IMR-90 (cell line): ENCODE results near the gene HAND2. TPM values are rescaled to one million over a fixed set of nuclear protein-coding genes. Genes with fewer than 3 reads are reported as not detected.

Experiments used
- ATAC-seq: fragments of 200-7000 bp; cut with Tn5 transposase; 2 replicates; pipeline ENCODE4 v1.9.1; 2020; ENCODE audit warnings: low read depth, mild to moderate bottlenecking, moderate library complexity
- BruUV-seq: library from RNA; stranded (reverse); fragments of 400-500 nt; replicated peaks from 2 replicates; lab custom pipeline; 2021; lab: Mats Ljungman, UMichigan
- CTCF ChIA-PET: fragments of 300-600 bp; formaldehyde crosslinking; extraction: SDS; loops from one replicate; lab custom pipeline; 2021; ENCODE audit warnings: antibody characterized with exemption; lab: Yijun Ruan, JAX
- POLR2A ChIA-PET: fragments of 300-600 bp; sonication (Branson Sonifier 250); formaldehyde crosslinking; loops from one replicate; lab custom pipeline; 2022; ENCODE audit warnings: antibody characterized with exemption; ENCODE audit not compliant: unreplicated experiment; lab: Charles Lee
- DNase-seq: peaks from one replicate; pipeline ENCODE4 v3.0.0; 2013
- H2AFZ ChIP-seq: replicated peaks from 2 replicates; pipeline ENCODE3; 2013; ENCODE audit warnings: low read length, mild to moderate bottlenecking; ENCODE audit not compliant: poor library complexity
- H2AK5ac ChIP-seq: 2 replicates; pipeline ENCODE4 v1.6.1; 2013; ENCODE audit warnings: low read depth, low read length, inconsistent platforms
- H2AK9ac ChIP-seq: replicated peaks from 2 replicates; pipeline ENCODE3; 2013; ENCODE audit warnings: mild to moderate bottlenecking, low read depth, low read length, moderate library complexity; ENCODE audit not compliant: poor library complexity
- H2BK120ac ChIP-seq: 2 replicates; pipeline ENCODE4 v1.6.1; 2013; ENCODE audit warnings: low read depth, low read length, inconsistent platforms
- H2BK15ac ChIP-seq: 3 replicates; pipeline ENCODE4 v1.6.1; 2013; ENCODE audit warnings: low read depth, low read length, inconsistent platforms
- H2BK20ac ChIP-seq: 2 replicates; pipeline ENCODE4 v1.6.1; 2013; ENCODE audit warnings: low read depth, mild to moderate bottlenecking, inconsistent platforms, low read length, moderate library complexity
- H2BK5ac ChIP-seq: 2 replicates; pipeline ENCODE4 v1.6.1; 2013; ENCODE audit warnings: mild to moderate bottlenecking, low read depth, low read length, inconsistent platforms; ENCODE audit not compliant: poor library complexity, severe bottlenecking
- H3K14ac ChIP-seq: replicated peaks from 2 replicates; pipeline ENCODE4 v1.6.1; 2013; ENCODE audit warnings: low read depth, low read length, inconsistent platforms
- H3K18ac ChIP-seq: 2 replicates; pipeline ENCODE4 v1.6.1; 2013; ENCODE audit warnings: low read depth, low read length, control low read depth
- H3K23ac ChIP-seq: 2 replicates; pipeline ENCODE4 v1.6.1; 2013; ENCODE audit warnings: low read depth, low read length, inconsistent platforms
- H3K27ac ChIP-seq: 2 replicates; pipeline ENCODE4 v1.5.1; 2013; ENCODE audit warnings: mild to moderate bottlenecking, control low read depth, low read length; ENCODE audit not compliant: insufficient read depth
- H3K27me3 ChIP-seq: 2 replicates; pipeline ENCODE4 v1.6.1; 2013; ENCODE audit warnings: low read length; ENCODE audit not compliant: control insufficient read depth, insufficient read depth
- H3K36me3 ChIP-seq: 2 replicates; pipeline ENCODE4 v1.6.1; 2013; ENCODE audit warnings: low read length, mixed read lengths; ENCODE audit not compliant: control insufficient read depth, insufficient read depth
- H3K4ac ChIP-seq: 2 replicates; pipeline ENCODE4 v1.6.1; 2013; ENCODE audit warnings: low read depth, low read length, inconsistent platforms
- H3K4me1 ChIP-seq: 2 replicates; pipeline ENCODE4 v1.6.1; 2013; ENCODE audit warnings: low read length, mixed read lengths; ENCODE audit not compliant: control insufficient read depth, insufficient read depth
- H3K4me2 ChIP-seq: 2 replicates; pipeline ENCODE4 v1.6.1; 2013; ENCODE audit warnings: low read depth, mild to moderate bottlenecking, control low read depth, low read length, moderate library complexity
- H3K4me3 ChIP-seq: 2 replicates; pipeline ENCODE4 v1.5.1; 2013; ENCODE audit warnings: low read depth, mild to moderate bottlenecking, control low read depth, low read length, moderate library complexity; ENCODE audit not compliant: insufficient read depth
- H3K56ac ChIP-seq: 2 replicates; pipeline ENCODE4 v1.6.1; 2013; ENCODE audit warnings: low read length, inconsistent platforms; ENCODE audit not compliant: insufficient read depth; ENCODE audit errors: extremely low read depth
- H3K79me1 ChIP-seq, 2 experiments: 2 replicates each; pipeline ENCODE4 v1.6.1; 2013; ENCODE audit warnings: low read length in 2 of 2, inconsistent platforms in 1 of 2, low read depth in 1 of 2
- H3K9ac ChIP-seq: 2 replicates; pipeline ENCODE4 v1.6.1; 2013; ENCODE audit warnings: low read depth, low read length, control low read depth
- H3K9me1 ChIP-seq: 2 replicates; pipeline ENCODE4 v1.6.1; 2013; ENCODE audit warnings: low read length, inconsistent platforms; ENCODE audit not compliant: insufficient read depth
- H3K9me3 ChIP-seq: 2 replicates; pipeline ENCODE4 v1.6.1; 2013; ENCODE audit warnings: low read length; ENCODE audit not compliant: control insufficient read depth, insufficient read depth
- H4K20me1 ChIP-seq: 2 replicates; pipeline ENCODE4 v1.6.1; 2013; ENCODE audit warnings: low read length, inconsistent platforms; ENCODE audit not compliant: insufficient read depth
- H4K5ac ChIP-seq: 2 replicates; pipeline ENCODE4 v1.6.1; 2013; ENCODE audit warnings: mild to moderate bottlenecking, low read depth, low read length, control low read depth
- H4K8ac ChIP-seq, 2 experiments: 2 replicates each; pipeline ENCODE4 v1.6.1; 2013; ENCODE audit warnings: low read depth in 2 of 2, low read length in 2 of 2, control low read depth in 1 of 2, inconsistent platforms in 1 of 2
- H4K91ac ChIP-seq: 2 replicates; pipeline ENCODE4 v1.6.1; 2013; ENCODE audit warnings: low read depth, low read length, inconsistent platforms; ENCODE audit not compliant: insufficient read depth
- BHLHE40 ChIP-seq: fragments of 150-350 bp; IDR thresholded peaks from 2 replicates; pipeline ENCODE4 v1.6.1; 2016; ENCODE audit warnings: mild to moderate bottlenecking, low read depth, low read length
- CEBPB ChIP-seq: IDR thresholded peaks from 2 replicates; pipeline ENCODE4 v1.6.1; 2012; ENCODE audit warnings: low read depth, low read length, improper control_type of control experiment
- CHD1 ChIP-seq: IDR thresholded peaks from 2 replicates; pipeline ENCODE4 v1.6.1; 2012; ENCODE audit warnings: low read depth, low read length, improper control_type of control experiment
- CTCF ChIP-seq: conservative IDR thresholded peaks from 2 replicates; pipeline ENCODE4 v1.5.1; 2012; ENCODE audit warnings: mild to moderate bottlenecking, low read depth, low read length, improper control_type of control experiment
- ELK1 ChIP-seq: fragments of 150-350 bp; IDR thresholded peaks from 2 replicates; pipeline ENCODE4 v1.6.1; 2016; ENCODE audit warnings: low read depth, mild to moderate bottlenecking, low read length, moderate library complexity, borderline replicate concordance
- FOS ChIP-seq: fragments of 150-350 bp; IDR thresholded peaks from 2 replicates; pipeline ENCODE4 v1.6.1; 2016; ENCODE audit warnings: low read depth, low read length
- MAFK ChIP-seq: IDR thresholded peaks from 2 replicates; pipeline ENCODE4 v1.6.1; 2012; ENCODE audit warnings: low read depth, low read length, improper control_type of control experiment
- MAZ ChIP-seq: IDR thresholded peaks from 2 replicates; pipeline ENCODE4 v1.6.1; 2012; ENCODE audit warnings: low read depth, mild to moderate bottlenecking, low read length, improper control_type of control experiment, moderate library complexity, borderline replicate concordance
- MXI1 ChIP-seq: IDR thresholded peaks from 2 replicates; pipeline ENCODE4 v1.6.1; 2012; ENCODE audit warnings: low read depth, mild to moderate bottlenecking, low read length, moderate library complexity, borderline replicate concordance
- NFE2L2 ChIP-seq: fragments of 150-350 bp; IDR thresholded peaks from 2 replicates; pipeline ENCODE4 v1.6.1; 2016; ENCODE audit warnings: low read depth, mild to moderate bottlenecking, low read length
- POLR2A ChIP-seq: IDR thresholded peaks from 2 replicates; pipeline ENCODE4 v1.6.1; 2012; ENCODE audit warnings: mild to moderate bottlenecking, low read depth, low read length
- RAD21 ChIP-seq: IDR thresholded peaks from 2 replicates; pipeline ENCODE4 v1.6.1; 2012; ENCODE audit warnings: low read length, improper control_type of control experiment
- RCOR1 ChIP-seq: IDR thresholded peaks from 2 replicates; pipeline ENCODE4 v1.6.1; 2012; ENCODE audit warnings: mild to moderate bottlenecking, low read length, improper control_type of control experiment; ENCODE audit not compliant: insufficient replicate concordance
- RFX5 ChIP-seq: IDR thresholded peaks from 2 replicates; pipeline ENCODE4 v1.8.0; 2012; ENCODE audit warnings: low read depth, mild to moderate bottlenecking, low read length, moderate library complexity
- SMC3 ChIP-seq: fragments of 150-350 bp; IDR thresholded peaks from 2 replicates; pipeline ENCODE4 v1.6.1; 2016; ENCODE audit warnings: low read depth, mild to moderate bottlenecking, antibody characterized with exemption, low read length, moderate library complexity
- USF2 ChIP-seq: fragments of 150-350 bp; IDR thresholded peaks from 2 replicates; pipeline ENCODE4 v1.6.1; 2017; ENCODE audit warnings: mild to moderate bottlenecking, antibody characterized with exemption, low read length, low read depth
- WGBS, 2 experiments: methylation state at CpG; one replicate each; pipeline versions ENCODE4 v1.1.5 to v1.1.7; 2013; ENCODE audit warnings: missing lambda C conversion rate in 2 of 2; ENCODE audit not compliant: insufficient read length in 1 of 2; ENCODE audit errors: extremely low coverage in 2 of 2; 5-methylcytosine and 5-hydroxymethylcytosine counted together
- dilution Hi-C: fragments of 300-500 bp; cut with HindIII; formaldehyde crosslinking; loops from one replicate; pipeline ENCODE4 v1.14.3; 2018; ENCODE audit warnings: low sequenced_read_pairs; ENCODE audit not compliant: unreplicated experiment
- in situ Hi-C: fragments of 300-500 bp; cut with MboI; formaldehyde crosslinking; loops from 3 replicates; pipeline ENCODE4 v1.14.3; 2019; ENCODE audit warnings: low sequenced_read_pairs, inconsistent platforms, mixed read lengths
- intact Hi-C: fragments of 100-400 bp; cut with micrococcal nuclease; formaldehyde crosslinking; loops from 2 replicates; pipeline ENCODE4 v1.10.0; 2022
- polyA plus RNA-seq, 3 experiments: library from polyadenylated mRNA; depleted of rRNA; stranded (reverse); fragments of >200 nt; gene quantifications; 2 replicates each; pipeline ENCODE4 v1.2.3, GENCODE V29; 2012; ENCODE audit warnings: low replicate concordance in 1 of 3
- total RNA-seq: library from RNA; depleted of rRNA; stranded (reverse); fragments of >200 nt; gene quantifications from 2 replicates; pipeline ENCODE4 v1.2.3, GENCODE V29; 2012

HAND2 gene
- total and polyA plus RNA-seq, 2 of the 4 experiments (the other 2 are of a cell fraction) = 0.36 to 0.97 TPM

GRCh38 chr4:173488656-173489055, 41.4 kb downstream of the HAND2 start:
- no peak overlapping the region for H3K9ac ChIP-seq
- BruUV-seq = no TSS peak
- H3K56ac ChIP-seq = no peak overlapping the region; the same call in 1 of the 2 replicates
- no peaks in the 10 kb centered on the region for H3K36me3 ChIP-seq
- H4K5ac ChIP-seq = peak overlapping the region; percentile 35; the same call in 1 of the 2 replicates
- ATAC-seq = no peak
- peak overlapping the region; percentile 36; the same call in 1 of the 2 replicates for H3K4me2 ChIP-seq
- no peak overlapping the region for H2AFZ ChIP-seq
- CTCF ChIA-PET = interaction anchor here (1.2 kb wide), 1 partner anchor 68 kb away, joined by 5 read pairs; no protein-coding TSS in a partner anchor
- H3K9me1 ChIP-seq = peaks cover 7% of the 10 kb centered on the region; the same call in 1 of the 2 replicates
- in situ Hi-C loops = no loop called here
- H2BK20ac ChIP-seq = peak overlapping the region; percentile 15
- no peak overlapping the region; the same call in 1 of the 2 replicates for H2AK5ac ChIP-seq
- H3K18ac ChIP-seq = peak overlapping the region; percentile 64
- H3K4ac ChIP-seq = no peak overlapping the region
- DNase-seq = no peak
- peaks cover 15% of the 10 kb centered on the region for H3K27me3 ChIP-seq
- no peak overlapping the region for H4K8ac ChIP-seq
- H2BK15ac ChIP-seq = no peak overlapping the region
- H2BK5ac ChIP-seq = no peak overlapping the region
- H3K23ac ChIP-seq = no peak overlapping the region
- WGBS, 2 experiments = no CpG with 5 or more reads among the region's 1 CpG
- peak overlapping the region; percentile 17 for H2BK120ac ChIP-seq
- no peak overlapping the region for H3K4me3 ChIP-seq
- H2AK9ac ChIP-seq = no peak overlapping the region
- H3K14ac ChIP-seq = no peak overlapping the region
- POLR2A ChIA-PET = no interaction called here
- peak overlapping the region; percentile 5; the same call in 1 of the 2 replicates for H3K27ac ChIP-seq
- TF ChIP-seq NFE2L2 = no peak
- no peak for TF ChIP-seq CTCF
- no peak for TF ChIP-seq RAD21
- no peak for TF ChIP-seq MAZ
- no peak for TF ChIP-seq USF2
- no peak for TF ChIP-seq MAFK
- TF ChIP-seq BHLHE40 = no peak
- TF ChIP-seq POLR2A = no peak
- TF ChIP-seq SMC3 = no peak
- no peak for TF ChIP-seq CHD1
- TF ChIP-seq ELK1 = no peak
- TF ChIP-seq FOS = no peak
- no peak for TF ChIP-seq RFX5
- no peak for TF ChIP-seq CEBPB
- TF ChIP-seq RCOR1 = no peak
- no peak for TF ChIP-seq MXI1
- dilution Hi-C loops = no loop called here
- intact Hi-C loops = loop anchor here (2.0 kb wide), 1 partner anchor 154 kb away; the partner anchor contains the start of gene HMGB2
- peak overlapping the region; percentile 5; the same call in 1 of the 2 replicates for H4K91ac ChIP-seq
- no peaks in the 10 kb centered on the region for H3K9me3 ChIP-seq
- no peaks in the 10 kb centered on the region for H3K79me1 ChIP-seq
- H3K4me1 ChIP-seq = peaks cover 22% of the 10 kb centered on the region
- no peaks in the 10 kb centered on the region for H4K20me1 ChIP-seq
